Measurements from ENCODE around the gene POLR2A. TPM values are rescaled to one million over a fixed set of nuclear protein-coding genes. Genes with fewer than 3 reads are reported as not detected.

The POLR2A gene
- total and polyA plus RNA-seq, 2 of the 13 experiments (the other 11 are each of a cell fraction or from before 2014, with no cell fraction given): 17.8 to 18.3 TPM

GRCh38 chr17:7501729-7502128 lies 17.6 kb downstream of the POLR2A start (continued):
- TF ChIP-seq TOPORS (CRISPR knock-in tag; IDR thresholded peaks at IDR 0.05) (no peak), NKX3-1 (CRISPR knock-in tag; IDR thresholded peaks at IDR 0.05) (no peak), NFE2 (CRISPR knock-in tag; IDR thresholded peaks at IDR 0.05) (no peak)

- no peaks in the 10 kb centered on the region for H3K79me2 ChIP-seq (ENCODE audit: insufficient read depth, low read length)
- 99% methylated on average over 17 of the region's 20 CpGs for WGBS (ENCODE audit: low lambda C conversion rate)
- no peak overlapping the region for H2AFZ ChIP-seq (ENCODE audit: low read length)
- no peaks in the 10 kb centered on the region for H4K20me1 ChIP-seq (ENCODE audit: insufficient read depth, low read length)
- H3K4me2 ChIP-seq (ENCODE audit: low read depth, low read length): no peak overlapping the region
- H3K4me1 ChIP-seq (ENCODE audit: insufficient read depth, low read length): no peaks in the 10 kb centered on the region
- DNase-seq (ENCODE audit: low spot score) (no peak), FAIRE-seq (no peak), ATAC-seq (peak; percentile 68)
- no peaks in the 10 kb centered on the region for H3K9me3 ChIP-seq (ENCODE audit: low read length)
- BruUV-seq (replicated peaks): no TSS peak
- intact Hi-C loops (cut with micrococcal nuclease; ENCODE audit: unreplicated experiment) (loop anchor here (5.0 kb wide), 1 partner anchor 145 kb away; the partner anchor contains the start of gene TMEM95), in situ Hi-C loops (cut with HindIII; ENCODE audit: extremely low pct_ligation_motif_present, low pct_unique_long_range_greater_than_20kb) (no loop called here)
- peaks cover 52 to 84% of the 10 kb centered on the region in 2 experiments for H3K36me3 ChIP-seq (replicated peaks in 1 of 2; ENCODE audit: control insufficient read depth in 1 of 2, insufficient read depth in 2 of 2, low read length in 2 of 2)
- H3K27ac ChIP-seq (ENCODE audit: extremely low read length, insufficient read depth, low read length): no peak overlapping the region
- ChIA-PET POLR2A (no interaction called here), CTCF (ENCODE audit: low intra/inter-chr PET ratio, low total read pairs) (interaction anchor here (0.7 kb wide), 1 partner anchor 145 kb away, joined by 3 read pairs; no protein-coding TSS in a partner anchor)
- H3K27me3 ChIP-seq (ENCODE audit: control insufficient read depth in 1 of 2, insufficient read depth in 2 of 2, low read length in 2 of 2): no peaks in the 10 kb centered on the region
- H3K9ac ChIP-seq (ENCODE audit: insufficient read depth, low read depth, low read length): no peak overlapping the region
- H3K4me3 ChIP-seq (replicated peaks in 1 of 3; ENCODE audit: insufficient read depth in 1 of 3, low read depth in 2 of 3, low read length in 3 of 3): no peak overlapping the region
- TF ChIP-seq HOXA3 (CRISPR knock-in tag; IDR thresholded peaks at IDR 0.05) (no peak), TBL1XR1 (IDR thresholded peaks at IDR 0.05; ENCODE audit: borderline replicate concordance, low read length, partially characterized antibody) (no peak), ARNT (IDR thresholded peaks at IDR 0.05) (no peak), MTF1 (CRISPR knock-in tag; IDR thresholded peaks at IDR 0.05) (no peak), ZNF124 (CRISPR knock-in tag; IDR thresholded peaks at IDR 0.05) (no peak), MEF2D (CRISPR knock-in tag; IDR thresholded peaks at IDR 0.05) (no peak), SETDB1 (CRISPR knock-in tag; IDR thresholded peaks at IDR 0.05; ENCODE audit: borderline replicate concordance) (no peak), THAP9 (CRISPR knock-in tag; IDR thresholded peaks at IDR 0.05; ENCODE audit: borderline replicate concordance) (no peak), IKZF1 (IDR thresholded peaks at IDR 0.05) (no peak)
Observed at GRCh38 chr17:7502171-7502847, 18.1 kb downstream of the POLR2A start.

Data from HepG2 (cell line).